Activated naive CD8-positive, alpha-beta T cell (primary cell): ENCODE data around the gene GNRHR.
"Not testable (repeated sequence)": the region's sequence is repeated elsewhere in the genome, so short reads cannot be mapped to it uniquely, and the experiment has no call there.

Experiments used
- H3K27ac Mint-ChIP-seq: one replicate; pipeline ENCODE4 v1.8.0; 2021; ENCODE audit warnings: mixed read lengths
- H3K27me3 Mint-ChIP-seq: one replicate; pipeline ENCODE4 v1.8.0; 2021; ENCODE audit warnings: mixed read lengths
- H3K36me3 Mint-ChIP-seq: one replicate; pipeline ENCODE4 v1.8.0; 2021; ENCODE audit warnings: mixed read lengths
- H3K4me1 Mint-ChIP-seq: one replicate; pipeline ENCODE4 v1.8.0; 2021; ENCODE audit warnings: low read depth, mixed read lengths
- H3K4me3 Mint-ChIP-seq: one replicate; pipeline ENCODE4 v1.8.0; 2021; ENCODE audit warnings: mild to moderate bottlenecking, mixed read lengths
- H3K9me3 Mint-ChIP-seq: one replicate; pipeline ENCODE4 v1.8.0; 2021; ENCODE audit warnings: low read depth, mixed read lengths

The GNRHR gene

GRCh38 chr4:67719953-67720617 is 34.1 kb downstream of the GNRHR start:
- H3K27me3 Mint-ChIP-seq = no peaks in the 10 kb centered on the region
- H3K27ac Mint-ChIP-seq = no peak overlapping the region
- H3K36me3 Mint-ChIP-seq = peaks cover 16% of the 10 kb centered on the region
- H3K9me3 Mint-ChIP-seq = peaks cover 3% of the 10 kb centered on the region
- H3K4me3 Mint-ChIP-seq = no peak overlapping the region
- peaks cover 1% of the 10 kb centered on the region for H3K4me1 Mint-ChIP-seq

- H3K27ac Mint-ChIP-seq = no peak overlapping the region
- peaks cover 8% of the 10 kb centered on the region for H3K4me1 Mint-ChIP-seq
- H3K36me3 Mint-ChIP-seq = peaks cover 16% of the 10 kb centered on the region
- peaks cover 3% of the 10 kb centered on the region for H3K9me3 Mint-ChIP-seq
- no peak overlapping the region for H3K4me3 Mint-ChIP-seq
- H3K27me3 Mint-ChIP-seq = no peaks in the 10 kb centered on the region
Observed at GRCh38 chr4:67718848-67719247, 35.3 kb downstream of the GNRHR start.

GRCh38 chr4:67717586-67717985 is 36.6 kb downstream of the GNRHR start:
- Mint-ChIP-seq H3K9me3 (peaks cover 3% of the 10 kb centered on the region), H3K4me1 (peaks cover 13% of the 10 kb centered on the region), H3K27ac (no peak overlapping the region), H3K27me3 (no peaks in the 10 kb centered on the region), H3K4me3 (no peak overlapping the region), H3K36me3 (peaks cover 13% of the 10 kb centered on the region)

GRCh38 chr4:67714955-67715354 is 39.2 kb downstream of the GNRHR start:
- Mint-ChIP-seq H3K27me3 (no peaks in the 10 kb centered on the region), H3K36me3 (peaks cover 6% of the 10 kb centered on the region), H3K4me3 (no peak overlapping the region), H3K4me1 (peaks cover 17% of the 10 kb centered on the region), H3K27ac (no peak overlapping the region), H3K9me3 (no peaks in the 10 kb centered on the region)

GRCh38 chr4:67714248-67714583 is 40.0 kb downstream of the GNRHR start:
- peaks cover 17% of the 10 kb centered on the region for H3K4me1 Mint-ChIP-seq
- H3K4me3 Mint-ChIP-seq = no peak overlapping the region

GRCh38 chr4:67713529-67714247 is 40.5 kb downstream of the GNRHR start:
- no peak overlapping the region for H3K4me3 Mint-ChIP-seq
- no peaks in the 10 kb centered on the region for H3K27me3 Mint-ChIP-seq
- no peaks in the 10 kb centered on the region for H3K9me3 Mint-ChIP-seq
- H3K4me1 Mint-ChIP-seq = peaks cover 17% of the 10 kb centered on the region
- peak overlapping the region; percentile 8 for H3K27ac Mint-ChIP-seq
- H3K36me3 Mint-ChIP-seq = peaks cover 9% of the 10 kb centered on the region

More at GRCh38 chr4:67714248-67714583, 40.0 kb downstream of the GNRHR start:
- Mint-ChIP-seq H3K27me3 (no peaks in the 10 kb centered on the region), H3K27ac (peak overlapping the region; percentile 8), H3K36me3 (peaks cover 8% of the 10 kb centered on the region), H3K9me3 (no peaks in the 10 kb centered on the region)

GRCh38 chr4:67712650-67713528 is 41.3 kb downstream of the GNRHR start:
- H3K27ac Mint-ChIP-seq = peak overlapping the region; percentile 46
- no peak overlapping the region for H3K4me3 Mint-ChIP-seq
- H3K36me3 Mint-ChIP-seq = peaks cover 14% of the 10 kb centered on the region
- peaks cover 6% of the 10 kb centered on the region for H3K9me3 Mint-ChIP-seq
- H3K4me1 Mint-ChIP-seq = peaks cover 25% of the 10 kb centered on the region
- no peaks in the 10 kb centered on the region for H3K27me3 Mint-ChIP-seq

- no peak overlapping the region for H3K4me3 Mint-ChIP-seq
- peaks cover 9% of the 10 kb centered on the region for H3K9me3 Mint-ChIP-seq
- peak overlapping the region; percentile 46 for H3K27ac Mint-ChIP-seq
- no peaks in the 10 kb centered on the region for H3K27me3 Mint-ChIP-seq
- peaks cover 13% of the 10 kb centered on the region for H3K36me3 Mint-ChIP-seq
- H3K4me1 Mint-ChIP-seq = peaks cover 28% of the 10 kb centered on the region
Observed at GRCh38 chr4:67712000-67712625, 42.1 kb downstream of the GNRHR start.

- Mint-ChIP-seq H3K9me3 (peaks cover 13% of the 10 kb centered on the region), H3K36me3 (peaks cover 36% of the 10 kb centered on the region), H3K4me1 (peaks cover 56% of the 10 kb centered on the region)
- not testable (repeated sequence) for H3K4me3 Mint-ChIP-seq, H3K27me3 Mint-ChIP-seq, H3K27ac Mint-ChIP-seq
Observed at GRCh38 chr4:67706682-67707081, 47.5 kb downstream of the GNRHR start.

- H3K36me3 Mint-ChIP-seq = peaks cover 34% of the 10 kb centered on the region
- H3K27me3 Mint-ChIP-seq = no peaks in the 10 kb centered on the region
- no peak overlapping the region for H3K4me3 Mint-ChIP-seq
- peaks cover 59% of the 10 kb centered on the region for H3K4me1 Mint-ChIP-seq
- no peak overlapping the region for H3K27ac Mint-ChIP-seq
- H3K9me3 Mint-ChIP-seq = peaks cover 13% of the 10 kb centered on the region
Observed at GRCh38 chr4:67704843-67705242, 49.3 kb downstream of the GNRHR start.

GRCh38 chr4:67702166-67702565 is 52.0 kb downstream of the GNRHR start:
- Mint-ChIP-seq H3K4me3 (peak overlapping the region; percentile 98), H3K4me1 (peaks cover 67% of the 10 kb centered on the region), H3K27me3 (no peaks in the 10 kb centered on the region), H3K36me3 (peaks cover 25% of the 10 kb centered on the region), H3K9me3 (peaks cover 4% of the 10 kb centered on the region), H3K27ac (peak overlapping the region; percentile 96)

GRCh38 chr4:67701517-67701850 is 52.7 kb downstream of the GNRHR start:
- H3K4me1 Mint-ChIP-seq = peaks cover 64% of the 10 kb centered on the region
- peaks cover 3% of the 10 kb centered on the region for H3K9me3 Mint-ChIP-seq
- H3K4me3 Mint-ChIP-seq = peak overlapping the region; percentile 98
- peak overlapping the region; percentile 96 for H3K27ac Mint-ChIP-seq
- H3K27me3 Mint-ChIP-seq = no peaks in the 10 kb centered on the region
- H3K36me3 Mint-ChIP-seq = peaks cover 21% of the 10 kb centered on the region

- Mint-ChIP-seq H3K4me3 (peak within 1 kb of the TSS; percentile 98), H3K27ac (peak within 1 kb of the TSS; percentile 96), H3K4me1 (peaks cover 63% of the 10 kb centered on the region), H3K27me3 (no peaks in the 10 kb centered on the region), H3K36me3 (peaks cover 18% of the 10 kb centered on the region), H3K9me3 (peaks cover 3% of the 10 kb centered on the region)
Observed at GRCh38 chr4:67700738-67701516, 53.3 kb downstream of the GNRHR start, which contains the start of gene UBA6. UBA6 (minus strand) TSS chr4:67701155; CDS start chr4:67701119, 36 bp downstream.

- Mint-ChIP-seq H3K9me3 (peaks cover 3% of the 10 kb centered on the region), H3K27ac (peak overlapping the region; percentile 81), H3K4me1 (peaks cover 61% of the 10 kb centered on the region), H3K36me3 (peaks cover 18% of the 10 kb centered on the region), H3K27me3 (no peaks in the 10 kb centered on the region), H3K4me3 (peak overlapping the region; percentile 98)
Observed at GRCh38 chr4:67700116-67700737, 54.0 kb downstream of the GNRHR start.
